Esophagus squamous epithelium (tissue), 5 donors: Measurements from ENCODE around the gene IGFBP5. TPM values are rescaled to one million over a fixed set of nuclear protein-coding genes. Genes with fewer than 3 reads are reported as not detected.
A peak's percentile ranks its signal among the peaks of the same experiment; 100 is the strongest.

Source experiments
- DNase-seq: peaks from one replicate; lab custom pipeline; 2025; lab: John Stamatoyannopoulos, UW
- H3K27ac ChIP-seq, 4 donors: fragments of 200-600 bp; sonication (generic); one replicate each; pipeline ENCODE4 v1.5.1; 2016 to 2019; ENCODE audit warnings: mild to moderate bottlenecking in 1 of 4
- H3K27me3 ChIP-seq, 4 donors: fragments of 200-600 bp; sonication (generic); 1 replicate in 3 of 4; 2 replicates in 1 of 4; pipeline versions ENCODE4 v1.5.1 to v1.6.0; 2017 to 2021; ENCODE audit warnings: antibody characterized with exemption in 1 of 4
- H3K36me3 ChIP-seq, 3 donors: fragments of 200-600 bp; sonication (generic); one replicate each; pipeline ENCODE4 v1.5.1; 2016 to 2019
- H3K4me1 ChIP-seq, 3 donors: fragments of 200-600 bp; sonication (generic); one replicate each; pipeline ENCODE4 v1.5.1; 2017 to 2019
- H3K4me3 ChIP-seq, 4 donors: fragments of 200-600 bp; sonication (generic); 1 replicate in 3 of 4; 2 replicates in 1 of 4; pipeline ENCODE4 v1.5.1; 2016 to 2019; ENCODE audit warnings: mild to moderate bottlenecking in 2 of 4, moderate library complexity in 1 of 4
- H3K9me3 ChIP-seq, 3 donors: fragments of 200-600 bp; sonication (generic); one replicate each; pipeline ENCODE4 v1.5.1; 2016 to 2019
- CTCF ChIP-seq, 6 experiments: fragments of 450-650 bp in 4 of 6; fragments of 200-600 bp in 2 of 6; sonication (generic) in 2 of 6; IDR thresholded peaks; one replicate each; pipeline ENCODE4 v1.5.1; 2016 to 2019; ENCODE audit warnings: antibody characterized with exemption in 6 of 6, mild to moderate bottlenecking in 4 of 6, moderate library complexity in 4 of 6
- POLR2A ChIP-seq, 4 donors: fragments of 450-650 bp; IDR thresholded peaks; one replicate each; pipeline ENCODE4 v1.6.1; 2017; ENCODE audit warnings: antibody characterized with exemption in 4 of 4, mild to moderate bottlenecking in 4 of 4, moderate library complexity in 3 of 4
- WGBS, 2 donors: methylation state at CpG; one replicate each; pipeline ENCODE4 v1.1.5; 2018; 5-methylcytosine and 5-hydroxymethylcytosine counted together
- intact Hi-C: fragments of 100-400 bp; cut with DNase I; formaldehyde crosslinking; loops from one replicate; pipeline ENCODE4 v1.15.0; 2022
- total RNA-seq, 4 donors: library from RNA; depleted of rRNA; stranded (reverse); fragments of >200 nt; gene quantifications; one replicate each; pipeline ENCODE4 v1.1.0, GENCODE V29; 2016
- donor health status: DM: yes; HTN: yes; CAD: no.

IGFBP5 gene
- total RNA-seq, 4 donors from 2014 or later, result 26.9 to 899 (median 95.4) TPM

- H3K9me3 ChIP-seq, result no peaks in the 10 kb centered on the region
- 34 to 56% methylated on average over 13 to 15 of the region's 18 CpGs for WGBS, 2 donors
- DNase-seq, result no peak
- H3K27ac ChIP-seq, result peak overlapping the region; percentile 69 to 89 (median 80)
- H3K4me3 ChIP-seq, result peak overlapping the region in 3 of 4 donors; percentile 66 to 76 (median 76)
- peaks cover 27 to 55% (median 27%) of the 10 kb centered on the region in 3 donors for H3K4me1 ChIP-seq
- no peak for TF ChIP-seq POLR2A (IDR thresholded peaks at IDR 0.05)
- intact Hi-C loops, result no loop called here
- H3K36me3 ChIP-seq, result peaks cover 0 to 20% (median 0%) of the 10 kb centered on the region in 3 donors
- peaks cover 0 to 34% (median 0%) of the 10 kb centered on the region in 4 donors for H3K27me3 ChIP-seq
These were observed 59.4 kb downstream of the IGFBP5 start for GRCh38 chr2:216635701-216636550.

GRCh38 chr2:216635171-216635570 is 60.2 kb downstream of the IGFBP5 start:
- no peak for DNase-seq
- H3K27ac ChIP-seq, result peak overlapping the region; percentile 4 to 89 (median 78)
- H3K36me3 ChIP-seq, result peaks cover 0 to 12% (median 0%) of the 10 kb centered on the region in 3 donors
- WGBS, 2 donors, result 10% methylated on average over 7 of the region's 7 CpGs
- H3K4me3 ChIP-seq, result peak overlapping the region; percentile 66 to 76 (median 72)
- no peaks in the 10 kb centered on the region for H3K9me3 ChIP-seq
- intact Hi-C loops, result no loop called here
- TF ChIP-seq CTCF (IDR thresholded peaks at IDR 0.05) (no peak), POLR2A (IDR thresholded peaks at IDR 0.05) (no peak)
- peaks cover 0 to 34% (median 0%) of the 10 kb centered on the region in 4 donors for H3K27me3 ChIP-seq
- H3K4me1 ChIP-seq, result peaks cover 27 to 55% (median 27%) of the 10 kb centered on the region in 3 donors

- Histone ChIP-seq H3K27ac (peak overlapping the region; percentile 4 to 89 (median 80)), H3K36me3 (peaks cover 0 to 6% (median 0%) of the 10 kb centered on the region in 3 donors), H3K9me3 (no peaks in the 10 kb centered on the region), H3K27me3 (peaks cover 0 to 34% (median 0%) of the 10 kb centered on the region in 4 donors), H3K4me1 (peaks cover 27 to 55% (median 27%) of the 10 kb centered on the region in 3 donors), H3K4me3 (peak overlapping the region; percentile 66 to 76 (median 72))
- intact Hi-C loops, result no loop called here
- no peak for DNase-seq
- WGBS, 2 donors, result 4 to 8% methylated on average over 18 to 21 of the region's 23 CpGs
- TF ChIP-seq CTCF (IDR thresholded peaks at IDR 0.05) (no peak), POLR2A (IDR thresholded peaks at IDR 0.05) (no peak)
These were observed 60.8 kb downstream of the IGFBP5 start for GRCh38 chr2:216634370-216635148.

GRCh38 chr2:216633616-216634369 is 61.6 kb downstream of the IGFBP5 start:
- Histone ChIP-seq H3K4me1 (peaks cover 27 to 55% (median 27%) of the 10 kb centered on the region in 3 donors), H3K4me3 (peak overlapping the region; percentile 66 to 76 (median 72)), H3K9me3 (no peaks in the 10 kb centered on the region), H3K36me3 (no peaks in the 10 kb centered on the region), H3K27me3 (peaks cover 0 to 34% (median 0%) of the 10 kb centered on the region in 4 donors), H3K27ac (peak overlapping the region; percentile 57 to 89 (median 80))
- intact Hi-C loops, result no loop called here
- no peak for DNase-seq
- no peak for TF ChIP-seq CTCF (IDR thresholded peaks at IDR 0.05)
- TF ChIP-seq POLR2A (IDR thresholded peaks at IDR 0.05), result no peak
- 0 to 9% methylated on average over 4 to 19 of the region's 71 CpGs for whole genome bisulfite sequencing, 2 donors
